Right atrium auricular region (tissue), 2 donors: ENCODE measurements around the gene ADAMTS10. TPM values are rescaled to one million over a fixed set of nuclear protein-coding genes. Genes with fewer than 3 reads are reported as not detected.

Experiments used
- DNase-seq: peaks from one replicate; pipeline ENCODE4 v3.0.0-alpha.2; 2019; ENCODE audit warnings: low spot score
- H3K27ac ChIP-seq, 2 donors: fragments of 200-600 bp; sonication (generic); 1 replicate in 1 of 2; 2 replicates in 1 of 2; pipeline ENCODE4 v1.5.1; 2016 to 2019
- H3K27me3 ChIP-seq, 2 donors: fragments of 200-600 bp; sonication (generic); one replicate each; pipeline versions ENCODE4 v1.5.1 to v1.6.0; 2017 to 2019
- H3K36me3 ChIP-seq: fragments of 200-600 bp; sonication (generic); one replicate; pipeline ENCODE4 v1.5.1; 2016
- H3K4me1 ChIP-seq, 2 donors: fragments of 200-600 bp; sonication (generic); one replicate each; pipeline versions ENCODE4 v1.5.1 to v1.6.0; 2017 to 2019
- H3K4me3 ChIP-seq, 2 donors: fragments of 200-600 bp; sonication (generic); 1 replicate in 1 of 2; 2 replicates in 1 of 2; pipeline ENCODE4 v1.5.1; 2017 to 2019; ENCODE audit warnings: mild to moderate bottlenecking in 1 of 2, moderate library complexity in 1 of 2
- H3K9me3 ChIP-seq, 2 donors: fragments of 200-600 bp; sonication (generic); one replicate each; pipeline ENCODE4 v1.5.1; 2019
- CTCF ChIP-seq, 2 donors: fragments of 200-600 bp; sonication (generic); IDR thresholded peaks; one replicate each; pipeline ENCODE4 v1.5.1; 2019; ENCODE audit warnings: antibody characterized with exemption in 2 of 2
- total RNA-seq, 2 donors: library from RNA; depleted of rRNA; stranded (reverse); fragments of >200 nt; gene quantifications; one replicate each; pipeline ENCODE4 v1.1.0, GENCODE V29; 2016

Gene ADAMTS10
- total RNA-seq, 2 donors from 2014 or later, result 13.1 to 14.9 TPM

GRCh38 chr19:8608941-8609278 is 1.6 kb downstream of the ADAMTS10 start:
- DNase-seq, result no peak
- peaks cover 7% of the 10 kb centered on the region for H3K36me3 ChIP-seq
- peak overlapping the region; percentile 58 to 60 for H3K4me3 ChIP-seq
- H3K9me3 ChIP-seq, result peaks cover 3 to 10% of the 10 kb centered on the region in 2 donors
- H3K27ac ChIP-seq, result peak overlapping the region; percentile 73 to 91
- H3K27me3 ChIP-seq, result no peaks in the 10 kb centered on the region
- peaks cover 0 to 38% of the 10 kb centered on the region in 2 donors for H3K4me1 ChIP-seq
- TF ChIP-seq CTCF (IDR thresholded peaks at IDR 0.05), result no peak

GRCh38 chr19:8607386-8607785 is 3.1 kb downstream of the ADAMTS10 start:
- Histone ChIP-seq H3K27me3 (no peaks in the 10 kb centered on the region), H3K4me3 (no peak overlapping the region), H3K36me3 (peaks cover 10% of the 10 kb centered on the region), H3K27ac (no peak overlapping the region), H3K4me1 (peaks cover 0 to 38% of the 10 kb centered on the region in 2 donors), H3K9me3 (peaks cover 3 to 10% of the 10 kb centered on the region in 2 donors)
- TF ChIP-seq CTCF (IDR thresholded peaks at IDR 0.05), result no peak
- DNase-seq, result peak; percentile 84

- Histone ChIP-seq H3K4me3 (no peak overlapping the region), H3K36me3 (peaks cover 10% of the 10 kb centered on the region), H3K27me3 (no peaks in the 10 kb centered on the region), H3K4me1 (peaks cover 0 to 28% of the 10 kb centered on the region in 2 donors), H3K9me3 (peaks cover 3 to 10% of the 10 kb centered on the region in 2 donors), H3K27ac (no peak overlapping the region)
- TF ChIP-seq CTCF (IDR thresholded peaks at IDR 0.05), result no peak
- DNase-seq, result no peak
Observed at GRCh38 chr19:8605514-8605913, 5.0 kb downstream of the ADAMTS10 start.

GRCh38 chr19:8601796-8602195 is 8.7 kb downstream of the ADAMTS10 start:
- Histone ChIP-seq H3K27ac (no peak overlapping the region), H3K4me3 (no peak overlapping the region), H3K9me3 (peaks cover 3 to 10% of the 10 kb centered on the region in 2 donors), H3K4me1 (peaks cover 0 to 1% of the 10 kb centered on the region in 2 donors), H3K27me3 (no peaks in the 10 kb centered on the region), H3K36me3 (peaks cover 22% of the 10 kb centered on the region)
- no peak for DNase-seq
- no peak for TF ChIP-seq CTCF (IDR thresholded peaks at IDR 0.05)

- no peaks in the 10 kb centered on the region for H3K27me3 ChIP-seq
- no peak overlapping the region for H3K27ac ChIP-seq
- peaks cover 0 to 2% of the 10 kb centered on the region in 2 donors for H3K4me1 ChIP-seq
- peaks cover 24% of the 10 kb centered on the region for H3K36me3 ChIP-seq
- H3K4me3 ChIP-seq, result no peak overlapping the region
- peaks cover 3 to 10% of the 10 kb centered on the region in 2 donors for H3K9me3 ChIP-seq
- TF ChIP-seq CTCF (IDR thresholded peaks at IDR 0.05), result no peak
- DNase-seq, result no peak
Observed at GRCh38 chr19:8600816-8601215, 9.7 kb downstream of the ADAMTS10 start.

- H3K36me3 ChIP-seq, result peaks cover 23% of the 10 kb centered on the region
- H3K9me3 ChIP-seq, result peaks cover 3 to 8% of the 10 kb centered on the region in 2 donors
- peaks cover 0 to 9% of the 10 kb centered on the region in 2 donors for H3K4me1 ChIP-seq
- TF ChIP-seq CTCF (IDR thresholded peaks at IDR 0.05), result no peak
- H3K27me3 ChIP-seq, result no peaks in the 10 kb centered on the region
- no peak overlapping the region for H3K27ac ChIP-seq
- H3K4me3 ChIP-seq, result no peak overlapping the region
- DNase-seq, result no peak
Observed at GRCh38 chr19:8600064-8600463, 10.5 kb downstream of the ADAMTS10 start.
